ENCODE data around the gene SSBP3.

SSBP3 gene

GRCh38 chr1:54296666-54297065 lies 109.5 kb downstream of the SSBP3 start (continued):
- TF ChIP-seq CREB5 (CRISPR knock-in tag; IDR thresholded peaks at IDR 0.05; ENCODE audit: low read depth): no peak

GRCh38 chr1:54294887-54295286 lies 111.3 kb downstream of the SSBP3 start:
- no peak; the same call in 2 of the 3 replicates for ATAC-seq
- no peak for TF ChIP-seq SNAI2 (CRISPR knock-in tag; IDR thresholded peaks at IDR 0.05)
- no peak for TF ChIP-seq ZFP30 (CRISPR knock-in tag; IDR thresholded peaks at IDR 0.05)
- no peak for TF ChIP-seq CSDC2 (CRISPR knock-in tag; IDR thresholded peaks at IDR 0.05)
- TF ChIP-seq ZNF565 (CRISPR knock-in tag; conservative IDR thresholded peaks at IDR 0.05; ENCODE audit: low read depth): no peak
- TF ChIP-seq TSHZ2 (CRISPR knock-in tag; IDR thresholded peaks at IDR 0.05): no peak
- TF ChIP-seq ZNF8 (CRISPR knock-in tag; IDR thresholded peaks at IDR 0.05): no peak
- TF ChIP-seq OSR1 (CRISPR knock-in tag; IDR thresholded peaks at IDR 0.05): no peak
- no peak for TF ChIP-seq POU6F1 (CRISPR knock-in tag; IDR thresholded peaks at IDR 0.05; ENCODE audit: borderline replicate concordance, low read depth)
- TF ChIP-seq TCF4 (CRISPR knock-in tag; IDR thresholded peaks at IDR 0.05; ENCODE audit: borderline replicate concordance): no peak
- TF ChIP-seq PATZ1 (CRISPR knock-in tag; IDR thresholded peaks at IDR 0.05; ENCODE audit: borderline replicate concordance): no peak
- no peak for TF ChIP-seq ISL1 (CRISPR knock-in tag; IDR thresholded peaks at IDR 0.05)
- no peak for TF ChIP-seq CSRNP3 (CRISPR knock-in tag; IDR thresholded peaks at IDR 0.05)
- TF ChIP-seq ESRRG (CRISPR knock-in tag; IDR thresholded peaks at IDR 0.05): no peak
- no peak for TF ChIP-seq ARNTL (CRISPR knock-in tag; IDR thresholded peaks at IDR 0.05; ENCODE audit: borderline replicate concordance, low read depth)
- no peak for TF ChIP-seq TOX (CRISPR knock-in tag; IDR thresholded peaks at IDR 0.05; ENCODE audit: borderline replicate concordance)
- no peak for TF ChIP-seq GLIS3 (CRISPR knock-in tag; IDR thresholded peaks at IDR 0.05)
- TF ChIP-seq ZC3H10 (CRISPR knock-in tag; IDR thresholded peaks at IDR 0.05): no peak
- no peak for TF ChIP-seq ZFP3 (CRISPR knock-in tag; IDR thresholded peaks at IDR 0.05)
- no peak for TF ChIP-seq PPARA (CRISPR knock-in tag; IDR thresholded peaks at IDR 0.05; ENCODE audit: borderline replicate concordance)

GRCh38 chr1:54292002-54292911 lies 113.9 kb downstream of the SSBP3 start:
- no peak for ATAC-seq
- TF ChIP-seq SNAI2 (CRISPR knock-in tag; IDR thresholded peaks at IDR 0.05) (no peak), BACH2 (CRISPR knock-in tag; IDR thresholded peaks at IDR 0.05; ENCODE audit: borderline replicate concordance) (no peak), TSHZ2 (CRISPR knock-in tag; IDR thresholded peaks at IDR 0.05) (no peak), GLIS3 (CRISPR knock-in tag; IDR thresholded peaks at IDR 0.05) (no peak), CSRNP3 (CRISPR knock-in tag; IDR thresholded peaks at IDR 0.05) (no peak), ZC3H10 (CRISPR knock-in tag; IDR thresholded peaks at IDR 0.05) (no peak), POU6F1 (CRISPR knock-in tag; IDR thresholded peaks at IDR 0.05; ENCODE audit: borderline replicate concordance, low read depth) (no peak), ZNF565 (CRISPR knock-in tag; conservative IDR thresholded peaks at IDR 0.05; ENCODE audit: low read depth) (no peak), PPARA (CRISPR knock-in tag; IDR thresholded peaks at IDR 0.05; ENCODE audit: borderline replicate concordance) (no peak)

Measured in SK-N-SH treated with all-trans-retinoic acid at 6 μM for 48 hours (cell line).